GM11168 (cell line): ENCODE measurements around the gene LHPP.
"Not testable (repeated sequence)": the region's sequence is repeated elsewhere in the genome, so short reads cannot be mapped to it uniquely, and the experiment has no call there.

Experiments
- in situ Hi-C: fragments of 300-500 bp; cut with MboI; formaldehyde crosslinking; loops from one replicate; pipeline ENCODE4 v1.12.0; 2022; ENCODE audit warnings: low sequenced_read_pairs; ENCODE audit not compliant: unreplicated experiment

LHPP gene

GRCh38 chr10:124547647-124548168 lies 86.1 kb downstream of the LHPP start:
- in situ Hi-C loops = no loop called here

DNA sequence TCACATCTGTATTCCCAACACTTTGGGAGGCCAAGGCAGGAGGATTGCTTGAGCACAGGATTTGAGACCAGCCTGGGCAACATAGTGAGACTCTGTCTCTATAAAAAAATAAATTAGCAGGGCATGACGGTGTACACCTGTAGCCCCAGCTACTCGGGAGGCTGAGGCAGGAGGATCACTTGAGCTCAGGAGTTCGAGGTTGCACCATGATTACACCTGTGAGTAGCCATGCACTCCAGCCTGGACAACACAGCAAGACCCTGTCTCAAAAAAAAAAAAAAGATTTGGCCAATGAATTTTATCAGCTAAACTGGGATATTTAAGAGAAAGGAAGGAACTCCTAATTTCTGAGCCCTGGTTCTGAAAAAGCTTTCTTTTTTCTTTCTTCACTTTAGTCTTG lies 87.5 kb downstream of the LHPP start:
- in situ Hi-C loops = not testable (repeated sequence)

GRCh38 chr10:124550293-124551034 lies 88.8 kb downstream of the LHPP start:
- in situ Hi-C loops = no loop called here

DNA sequence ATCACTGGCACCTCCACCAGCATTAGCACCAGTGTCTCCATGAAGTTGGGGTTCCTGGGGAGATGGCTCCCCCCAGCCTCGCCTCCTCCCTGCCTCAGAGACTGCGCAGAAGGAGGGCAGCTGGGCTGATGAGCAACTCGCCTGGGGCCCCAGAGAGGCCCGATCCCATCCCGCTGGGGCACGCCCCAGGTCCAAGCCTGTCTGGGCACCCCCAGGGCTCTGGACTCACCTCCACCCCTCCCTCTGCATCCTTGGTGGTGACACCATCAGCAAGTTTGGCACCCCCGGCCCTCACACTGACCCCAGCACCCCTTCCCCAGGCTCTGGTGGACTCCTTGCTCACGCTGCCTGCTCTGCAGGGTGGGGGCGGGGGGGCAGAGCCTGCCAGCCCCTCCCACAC lies 89.5 kb downstream of the LHPP start:
- in situ Hi-C loops = no loop called here

DNA sequence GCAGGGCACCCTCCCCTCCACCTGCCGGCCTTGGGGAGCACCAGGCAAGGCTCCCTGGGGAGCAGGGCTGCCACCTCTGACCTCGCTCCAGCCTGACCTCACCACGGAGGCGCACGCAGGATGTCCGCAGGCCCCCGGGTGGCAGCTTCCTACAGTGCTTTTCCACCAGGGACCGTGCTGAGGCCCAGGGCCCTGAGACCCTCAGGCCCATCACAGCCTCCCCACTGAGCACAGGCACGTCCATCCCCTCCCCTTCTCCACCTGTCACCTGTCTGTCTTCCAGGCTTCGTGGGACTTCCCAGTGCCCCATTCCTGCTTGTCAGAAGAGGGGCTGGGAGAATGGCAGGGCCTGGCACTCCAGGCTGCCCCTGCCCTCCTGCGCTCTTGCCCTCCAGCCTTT lies 90.1 kb downstream of the LHPP start:
- in situ Hi-C loops = no loop called here

DNA sequence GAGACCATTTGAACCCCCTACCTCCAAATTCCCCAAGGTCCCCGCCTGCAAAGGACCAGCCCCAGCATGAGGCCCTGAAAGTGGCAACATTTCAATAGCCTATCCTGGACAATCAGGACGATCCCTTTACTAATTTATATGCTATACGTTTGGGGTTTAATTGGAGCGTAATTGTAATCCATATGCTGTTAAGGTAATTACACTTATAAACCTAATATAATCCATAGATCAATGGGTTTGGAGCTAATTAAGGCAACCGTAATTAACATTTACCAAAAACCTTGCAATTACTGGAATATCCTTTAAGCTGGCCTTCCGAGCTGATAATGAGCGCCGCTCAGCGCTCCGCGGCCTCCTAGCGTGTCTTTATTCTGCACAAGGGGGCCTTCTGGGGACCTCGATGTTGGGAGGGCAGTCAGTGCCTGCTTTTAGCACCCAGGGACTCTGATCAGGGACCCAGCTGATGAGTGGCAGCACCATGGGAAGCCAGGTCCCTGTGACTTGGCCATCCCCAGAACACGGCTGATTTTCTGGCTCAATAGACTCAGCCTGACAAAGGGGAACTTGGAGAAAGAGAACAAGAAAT lies 91.2 kb downstream of the LHPP start:
- in situ Hi-C loops = no loop called here

DNA sequence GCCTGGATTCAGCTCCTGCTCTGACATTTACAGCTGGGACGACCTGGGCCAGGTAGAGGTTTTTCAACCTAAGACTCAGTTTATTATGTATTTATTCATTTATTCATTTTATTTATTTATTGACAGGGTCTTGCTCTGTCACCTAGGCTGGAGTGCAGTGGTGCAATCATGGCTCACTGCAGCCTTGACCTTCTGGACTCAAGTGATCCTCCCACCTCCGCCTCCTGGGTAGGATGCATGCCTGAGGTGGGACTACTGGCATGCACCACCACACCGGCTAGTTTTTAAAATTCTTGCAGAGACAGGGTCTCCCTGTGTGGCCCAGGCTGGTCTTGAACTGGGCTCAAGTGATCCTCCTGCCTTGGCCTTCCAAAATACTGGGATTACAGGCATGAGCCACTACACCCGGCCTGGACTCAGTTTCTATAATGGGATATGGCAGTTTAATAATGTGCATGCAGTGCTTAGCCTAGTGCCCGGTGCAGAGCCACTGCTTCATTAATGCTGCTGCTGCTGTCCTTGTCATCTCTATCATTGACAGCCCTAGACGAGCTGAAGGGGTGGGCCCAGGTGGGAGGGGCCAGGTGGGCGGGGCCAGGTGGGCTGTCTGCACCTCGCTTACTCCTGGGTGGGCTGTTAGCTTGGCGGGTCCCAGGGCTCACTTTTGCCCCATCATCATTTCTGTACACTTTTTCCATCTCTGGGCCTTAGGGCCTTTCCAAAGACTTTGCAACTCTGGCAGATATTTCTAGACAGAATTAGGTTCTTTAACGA lies 92.6 kb downstream of the LHPP start:
- in situ Hi-C loops = no loop called here

GRCh38 chr10:124557167-124557566 lies 95.5 kb downstream of the LHPP start:
- in situ Hi-C loops = no loop called here

DNA sequence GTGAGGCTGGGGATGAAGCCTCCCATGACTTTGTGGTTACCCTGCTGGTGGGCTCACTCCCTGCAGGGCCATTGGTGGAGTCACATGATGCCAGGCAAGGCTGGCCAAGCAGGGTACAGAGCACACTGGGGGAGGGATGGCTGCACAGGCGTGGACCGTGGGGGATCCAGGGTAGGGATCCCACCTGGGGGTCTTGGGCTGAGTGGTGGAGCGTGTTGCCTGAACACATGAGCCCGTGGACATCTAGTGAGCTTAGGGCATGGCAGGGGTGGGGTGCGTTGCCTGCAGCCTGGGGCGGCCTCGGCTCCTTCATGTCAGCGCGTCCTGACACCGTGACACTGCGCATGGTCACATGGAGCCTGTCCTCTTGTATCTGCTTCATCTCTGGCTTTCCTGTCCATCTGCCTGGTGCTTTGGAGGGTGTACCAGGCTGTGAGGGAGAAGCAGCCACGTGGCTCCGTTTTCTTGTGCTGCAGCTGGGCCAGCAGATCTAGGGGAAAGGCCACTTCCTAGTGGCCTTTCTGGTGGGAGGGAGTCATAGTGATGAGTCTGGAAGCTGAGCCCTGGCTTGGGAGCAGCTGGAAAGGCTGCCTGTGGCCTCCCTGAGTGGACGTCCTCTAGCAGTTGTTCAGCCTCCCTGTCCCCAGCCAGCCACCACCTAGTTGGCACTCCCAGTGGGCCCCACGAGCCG lies 96.2 kb downstream of the LHPP start:
- in situ Hi-C loops = no loop called here

DNA sequence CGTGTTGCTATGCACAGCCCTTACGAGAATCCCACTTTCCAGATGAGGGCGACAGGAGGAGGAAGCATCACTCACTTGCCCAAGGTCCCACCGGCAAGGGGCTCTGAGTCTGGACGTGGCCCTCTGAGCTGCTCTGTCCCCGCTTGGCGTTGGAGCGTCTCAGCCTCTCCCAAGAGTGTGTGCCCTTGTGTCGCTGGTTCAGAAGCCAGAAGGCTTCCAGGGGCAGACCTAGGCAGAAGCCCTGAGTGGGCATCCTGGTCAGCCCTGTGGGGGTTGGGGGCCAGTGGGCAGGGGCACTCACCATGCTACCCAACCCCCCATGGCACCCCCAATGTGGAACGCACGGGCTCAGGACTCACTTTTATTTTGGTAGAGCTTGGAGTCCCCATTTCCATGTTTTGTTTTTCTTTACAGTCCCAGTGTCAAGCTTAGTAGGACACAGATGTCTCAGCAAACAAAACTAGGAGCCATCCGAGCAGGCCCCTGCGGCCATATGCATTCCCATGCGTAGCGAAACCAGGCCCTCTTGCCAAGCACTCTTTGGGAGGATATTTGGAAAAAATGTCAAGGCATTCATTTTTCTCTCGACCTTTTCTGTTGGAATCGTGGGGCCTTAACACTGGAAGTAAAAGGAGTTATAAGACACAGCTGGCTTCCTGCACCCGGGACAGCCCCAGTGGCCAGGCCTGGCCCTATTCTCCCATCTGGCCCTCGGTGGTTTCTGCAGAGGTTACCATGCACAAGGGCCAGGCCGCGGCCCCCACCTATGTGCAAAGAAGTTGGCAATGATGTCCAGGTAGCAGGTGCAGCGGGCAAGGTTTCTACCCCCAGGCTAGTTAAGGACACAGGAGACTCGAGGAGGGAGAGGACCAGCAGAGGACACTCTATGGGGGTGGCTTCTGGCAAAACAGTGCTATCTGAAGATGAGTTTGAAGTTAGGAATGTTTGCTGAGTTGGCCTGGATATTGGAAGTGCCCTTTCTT lies 97.0 kb downstream of the LHPP start:
- in situ Hi-C loops = no loop called here

- in situ Hi-C loops = no loop called here
Measured at GRCh38 chr10:124559372-124560132, 97.9 kb downstream of the LHPP start.

DNA sequence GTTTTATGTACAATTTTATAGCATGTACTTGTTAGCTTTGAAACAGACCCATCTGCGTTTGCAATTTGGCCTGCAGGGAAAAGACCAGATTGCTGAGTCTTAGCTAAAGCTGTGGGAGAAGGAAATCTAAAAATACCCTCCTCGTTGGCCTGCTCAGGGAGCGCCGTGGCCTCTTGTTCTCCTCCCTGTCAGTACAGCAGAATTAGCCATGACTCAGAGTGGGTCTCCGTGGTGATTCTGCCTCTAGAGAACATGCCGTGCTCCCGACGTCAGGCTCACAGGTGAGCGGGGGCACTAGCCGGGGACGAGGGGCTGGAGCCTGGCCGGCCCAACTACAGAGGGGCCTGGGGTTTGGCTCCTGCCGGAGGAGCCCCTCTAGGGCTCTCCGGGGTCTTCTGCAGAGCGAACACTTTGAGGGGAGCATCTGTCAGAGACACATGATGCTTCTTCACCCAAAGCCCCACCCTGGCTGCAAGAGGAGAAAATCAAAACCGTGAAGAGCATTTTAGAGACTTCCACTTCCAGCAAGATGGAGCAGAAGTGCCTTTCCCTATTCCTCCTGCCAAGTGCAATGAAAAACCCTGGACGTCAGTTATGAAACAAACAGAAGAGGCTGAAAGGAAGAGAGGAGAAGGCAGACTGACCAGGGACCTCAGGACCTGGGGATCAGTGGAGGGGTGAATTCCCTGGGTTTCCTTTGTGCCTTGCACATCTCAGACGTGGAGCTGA lies 98.9 kb downstream of the LHPP start:
- in situ Hi-C loops = no loop called here

- in situ Hi-C loops = no loop called here
Measured at GRCh38 chr10:124561206-124561605, 99.6 kb downstream of the LHPP start.

- in situ Hi-C loops = no loop called here
Measured at GRCh38 chr10:124562425-124563060, 100.9 kb downstream of the LHPP start.

DNA sequence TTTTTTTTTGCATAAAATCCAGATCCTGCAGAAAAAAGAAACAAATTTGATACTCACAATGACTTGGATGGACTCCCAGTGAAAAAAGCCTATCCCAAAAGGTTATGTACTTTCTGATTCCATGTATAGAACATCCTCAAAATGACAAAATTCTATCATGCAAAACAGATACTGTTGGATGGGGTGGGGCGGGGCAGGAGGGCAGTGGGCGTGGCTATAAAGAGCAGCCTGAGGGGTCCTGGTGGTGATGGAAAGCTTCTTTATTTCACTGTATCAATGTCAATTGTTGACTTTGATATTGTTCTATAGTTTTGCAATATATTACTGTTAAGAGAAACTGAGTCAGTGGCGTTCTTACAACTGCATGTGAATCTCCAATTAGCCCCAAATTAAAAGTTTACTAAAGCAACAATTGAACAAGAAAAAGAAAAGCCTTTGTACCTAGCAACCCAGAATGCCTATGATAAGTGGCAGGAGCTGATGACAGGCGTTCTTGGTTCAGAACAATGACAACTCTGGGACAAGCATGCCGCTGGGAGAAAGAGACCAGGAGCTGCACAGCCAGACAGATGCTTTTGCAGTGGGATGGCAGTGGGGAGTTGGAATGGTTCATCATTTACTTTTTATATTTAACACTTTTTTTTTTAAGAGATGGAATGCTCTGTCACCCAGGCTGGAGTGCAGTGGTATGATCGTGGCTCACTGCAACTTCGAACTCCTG lies 101.9 kb downstream of the LHPP start:
- in situ Hi-C loops = no loop called here

- in situ Hi-C loops = no loop called here
Measured at GRCh38 chr10:124564881-124565280, 103.3 kb downstream of the LHPP start.
